Activated CD4-positive, alpha-beta memory T cell treated with anti-CD3 and anti-CD28 coated beads, Interleukin-2, amount 10 ng/mL, durations not matched to agents 7 days and 5 days (primary cell): Measurements from ENCODE around the gene COL4A1. TPM values are rescaled to one million over a fixed set of nuclear protein-coding genes. Genes with fewer than 3 reads are reported as not detected.

Experiments
- CTCF ChIA-PET: fragments of 350-600 bp; sonication (Branson Sonifier 250); formaldehyde crosslinking; loops from one replicate; lab custom pipeline; 2021; ENCODE audit warnings: antibody characterized with exemption, inconsistent platforms; lab: Charles Lee
- POLR2A ChIA-PET: fragments of 350-600 bp; sonication (Branson Sonifier 250); formaldehyde crosslinking; loops from one replicate; lab custom pipeline; 2021; ENCODE audit warnings: antibody characterized with exemption; lab: Charles Lee
- DNase-seq: peaks from one replicate; pipeline ENCODE4 v3.0.0-alpha.2; 2020
- H3K27ac Mint-ChIP-seq: one replicate; pipeline ENCODE4 v1.8.0; 2021; ENCODE audit warnings: mild to moderate bottlenecking, mixed read lengths
- H3K27me3 Mint-ChIP-seq: one replicate; pipeline ENCODE4 v1.8.0; 2021; ENCODE audit warnings: mixed read lengths
- H3K36me3 Mint-ChIP-seq: one replicate; pipeline ENCODE4 v1.8.0; 2021; ENCODE audit warnings: low read depth, mixed read lengths
- H3K4me1 Mint-ChIP-seq: one replicate; pipeline ENCODE4 v1.8.0; 2021; ENCODE audit warnings: mixed read lengths
- H3K4me3 Mint-ChIP-seq: one replicate; pipeline ENCODE4 v1.8.0; 2021; ENCODE audit warnings: mild to moderate bottlenecking, mixed read lengths
- H3K9me3 Mint-ChIP-seq: one replicate; pipeline ENCODE4 v1.8.0; 2021; ENCODE audit warnings: mixed read lengths
- total RNA-seq, 2 experiments: library from RNA; stranded (reverse); gene quantifications; one replicate each; pipeline ENCODE4 v1.2.3, GENCODE V29; 2021

The COL4A1 gene
- total RNA-seq, 2 experiments from 2014 or later: not detected

GRCh38 chr13:110254151-110254679 is 52.7 kb downstream of the COL4A1 start:
- ChIA-PET CTCF (no interaction called here), POLR2A (no interaction called here)
- no peaks in the 10 kb centered on the region for H3K9me3 Mint-ChIP-seq
- DNase-seq: no peak
- H3K27me3 Mint-ChIP-seq: peaks cover 4% of the 10 kb centered on the region
- no peaks in the 10 kb centered on the region for H3K4me1 Mint-ChIP-seq
- no peak overlapping the region for H3K27ac Mint-ChIP-seq
- no peaks in the 10 kb centered on the region for H3K36me3 Mint-ChIP-seq
- H3K4me3 Mint-ChIP-seq: no peak overlapping the region

DNA sequence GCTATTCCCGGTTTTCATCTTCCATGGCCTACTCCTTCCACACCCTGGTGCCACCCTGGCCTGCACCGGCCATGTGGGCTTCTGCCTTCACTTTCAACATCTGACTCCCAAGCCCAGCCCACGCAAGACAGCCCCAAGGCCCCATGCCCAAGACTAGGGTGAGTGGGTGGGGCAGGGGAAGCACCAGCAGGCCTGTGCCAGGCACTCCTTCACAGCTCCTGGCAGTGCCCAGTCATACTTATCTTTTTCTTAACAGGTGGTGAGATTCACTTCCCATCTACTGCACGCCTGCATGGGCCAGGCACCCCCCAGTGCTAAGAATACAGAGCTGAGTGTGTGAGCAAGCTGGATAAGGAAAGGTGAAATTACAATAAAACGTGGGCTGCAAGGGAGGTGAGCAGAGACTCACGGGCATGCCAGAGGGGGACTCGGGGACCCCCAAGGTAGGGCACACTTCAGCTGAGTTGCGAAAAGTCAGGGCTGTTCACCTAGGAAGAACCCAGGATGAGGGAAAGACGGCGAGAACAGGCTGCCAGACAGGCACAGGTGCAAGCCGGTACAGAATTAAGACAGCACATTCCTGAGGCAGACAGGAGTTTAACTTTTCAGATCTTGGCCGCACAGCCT is 55.7 kb downstream of the COL4A1 start:
- Mint-ChIP-seq H3K36me3 (no peaks in the 10 kb centered on the region), H3K27ac (no peak overlapping the region), H3K9me3 (no peaks in the 10 kb centered on the region), H3K4me3 (no peak overlapping the region), H3K27me3 (peaks cover 7% of the 10 kb centered on the region), H3K4me1 (no peaks in the 10 kb centered on the region)
- DNase-seq: no peak
- ChIA-PET POLR2A (no interaction called here), CTCF (no interaction called here)

DNA sequence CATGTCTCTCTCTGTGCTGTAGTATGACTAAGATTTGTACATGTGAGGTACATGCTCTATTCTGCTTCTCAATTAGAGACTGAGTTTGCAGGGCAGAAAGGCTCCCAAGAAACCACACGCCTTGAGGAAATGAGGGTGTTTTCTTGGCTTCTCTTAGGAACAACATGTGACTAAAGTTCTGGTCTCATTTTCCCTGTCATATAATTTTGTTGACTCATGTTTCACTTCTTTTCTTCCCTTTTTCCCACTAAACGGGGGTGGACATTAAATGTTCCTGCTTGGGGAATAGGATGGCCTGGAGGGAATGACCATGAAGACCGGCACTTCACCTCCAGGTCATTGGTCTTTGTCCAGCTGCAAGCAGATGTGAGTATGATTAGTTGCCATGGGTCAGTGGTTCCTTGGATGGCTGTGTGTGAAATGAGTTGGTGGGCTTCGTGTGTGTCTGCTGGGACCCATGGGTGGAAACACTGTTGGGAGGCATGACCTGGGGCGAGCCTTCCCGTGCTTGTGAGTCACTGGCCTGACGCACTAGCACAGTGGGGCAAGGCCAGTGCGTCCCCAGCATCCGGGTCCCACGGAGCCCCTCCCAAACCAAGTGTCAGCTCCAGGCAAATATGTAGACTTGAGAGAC is 56.6 kb downstream of the COL4A1 start:
- H3K9me3 Mint-ChIP-seq: no peaks in the 10 kb centered on the region
- ChIA-PET CTCF (no interaction called here), POLR2A (interaction anchor here (0.6 kb wide), 1 partner anchor 45 kb away, joined by 4 read pairs; no protein-coding TSS in a partner anchor)
- peaks cover 4% of the 10 kb centered on the region for H3K27me3 Mint-ChIP-seq
- H3K4me3 Mint-ChIP-seq: no peak overlapping the region
- no peak for DNase-seq
- no peaks in the 10 kb centered on the region for H3K36me3 Mint-ChIP-seq
- no peak overlapping the region for H3K27ac Mint-ChIP-seq
- no peaks in the 10 kb centered on the region for H3K4me1 Mint-ChIP-seq

DNA sequence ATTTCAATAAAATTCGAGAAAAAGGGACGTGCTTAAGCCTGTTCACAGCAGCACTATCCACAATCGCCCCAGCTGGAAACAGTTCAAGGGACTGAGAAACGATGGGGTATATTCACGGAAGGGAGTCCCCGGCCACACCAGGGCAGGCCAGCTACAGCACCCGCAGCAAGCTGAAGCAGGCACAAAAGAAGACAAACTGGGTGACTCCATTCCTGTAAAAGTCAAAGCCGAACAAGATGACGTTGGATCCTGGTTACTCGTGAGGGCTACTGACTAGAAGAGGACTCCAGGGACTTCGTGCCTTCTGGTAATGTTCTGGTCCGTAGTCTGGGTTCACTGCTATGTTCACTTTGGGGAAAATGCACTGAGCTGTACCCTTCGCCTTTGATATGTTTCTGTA is 57.6 kb downstream of the COL4A1 start:
- no peak for DNase-seq
- Mint-ChIP-seq H3K9me3 (no peaks in the 10 kb centered on the region), H3K4me3 (no peak overlapping the region), H3K27ac (no peak overlapping the region), H3K36me3 (no peaks in the 10 kb centered on the region), H3K27me3 (peaks cover 4% of the 10 kb centered on the region), H3K4me1 (no peaks in the 10 kb centered on the region)
- CTCF ChIA-PET: no interaction called here
- POLR2A ChIA-PET: no interaction called here

GRCh38 chr13:110248449-110249143 is 58.4 kb downstream of the COL4A1 start:
- no peak for DNase-seq
- Mint-ChIP-seq H3K27ac (no peak overlapping the region), H3K36me3 (no peaks in the 10 kb centered on the region), H3K4me1 (no peaks in the 10 kb centered on the region), H3K4me3 (no peak overlapping the region), H3K9me3 (no peaks in the 10 kb centered on the region), H3K27me3 (peaks cover 4% of the 10 kb centered on the region)
- POLR2A ChIA-PET: no interaction called here
- CTCF ChIA-PET: no interaction called here

DNA sequence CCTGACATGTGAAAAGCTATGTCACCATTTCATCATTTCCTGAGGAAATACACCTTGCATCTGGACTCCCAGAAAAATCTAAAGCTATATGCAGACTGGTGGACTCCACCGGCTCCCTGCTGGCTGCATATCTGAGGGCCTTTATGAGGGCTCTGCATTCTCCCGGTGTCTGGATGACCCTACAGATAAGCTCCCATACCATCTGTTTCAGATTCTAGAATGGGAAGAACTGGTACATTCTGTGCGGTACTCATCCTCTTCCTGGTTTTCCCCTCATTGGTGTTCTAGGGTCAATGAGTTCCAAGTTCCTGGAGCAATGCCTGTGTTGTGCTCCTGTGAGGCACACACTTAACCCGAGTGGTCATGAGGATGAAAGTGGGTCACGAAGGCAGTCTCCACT is 60.4 kb downstream of the COL4A1 start:
- ChIA-PET POLR2A (no interaction called here), CTCF (interaction anchor here (0.5 kb wide), 1 partner anchor 408 kb away, joined by 4 read pairs; no protein-coding TSS in a partner anchor)
- no peak for DNase-seq
- Mint-ChIP-seq H3K36me3 (no peaks in the 10 kb centered on the region), H3K27me3 (peaks cover 7% of the 10 kb centered on the region), H3K4me3 (no peak overlapping the region), H3K9me3 (no peaks in the 10 kb centered on the region), H3K27ac (no peak overlapping the region), H3K4me1 (no peaks in the 10 kb centered on the region)

GRCh38 chr13:110245416-110245899 is 61.5 kb downstream of the COL4A1 start:
- Mint-ChIP-seq H3K27me3 (peaks cover 8% of the 10 kb centered on the region), H3K27ac (no peak overlapping the region), H3K4me1 (no peaks in the 10 kb centered on the region), H3K36me3 (no peaks in the 10 kb centered on the region), H3K4me3 (no peak overlapping the region), H3K9me3 (no peaks in the 10 kb centered on the region)
- CTCF ChIA-PET: no interaction called here
- no peak for DNase-seq
- POLR2A ChIA-PET: no interaction called here

GRCh38 chr13:110244976-110245375 is 62.0 kb downstream of the COL4A1 start:
- Mint-ChIP-seq H3K27ac (no peak overlapping the region), H3K36me3 (no peaks in the 10 kb centered on the region), H3K27me3 (peaks cover 8% of the 10 kb centered on the region), H3K4me3 (no peak overlapping the region), H3K4me1 (no peaks in the 10 kb centered on the region), H3K9me3 (no peaks in the 10 kb centered on the region)
- CTCF ChIA-PET: interaction anchor here (2.1 kb wide), 1 partner anchor 23 kb away, joined by 5 read pairs; no protein-coding TSS in a partner anchor
- POLR2A ChIA-PET: no interaction called here
- no peak for DNase-seq

- Mint-ChIP-seq H3K36me3 (no peaks in the 10 kb centered on the region), H3K9me3 (no peaks in the 10 kb centered on the region), H3K4me1 (no peaks in the 10 kb centered on the region), H3K27ac (no peak overlapping the region), H3K27me3 (peaks cover 11% of the 10 kb centered on the region), H3K4me3 (no peak overlapping the region)
- CTCF ChIA-PET: interaction anchor here (1.4 to 2.1 kb wide), 2 partner anchors 22 to 167 kb away, joined by 3 to 5 read pairs; no protein-coding TSS in a partner anchor
- POLR2A ChIA-PET: no interaction called here
- DNase-seq: no peak
Measured at GRCh38 chr13:110244071-110244830, 62.7 kb downstream of the COL4A1 start.

DNA sequence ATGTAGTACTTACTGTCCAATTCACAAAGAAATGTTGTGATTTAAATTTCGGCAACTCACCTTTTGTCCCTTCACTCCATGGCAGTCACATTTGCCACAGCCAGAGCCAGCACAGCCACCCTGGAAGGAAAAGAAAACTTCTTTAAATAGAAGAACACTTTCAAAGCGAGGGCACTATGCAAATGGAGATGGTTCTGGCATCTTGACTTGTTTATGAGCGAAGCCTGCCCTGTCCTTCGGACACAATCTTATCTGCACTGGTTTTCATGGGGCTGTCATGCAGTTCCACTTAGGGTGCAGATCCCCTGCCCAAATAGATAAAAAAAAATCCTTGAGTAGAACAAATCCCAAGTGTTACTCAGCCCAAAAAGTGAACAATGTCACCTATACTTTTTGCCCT is 64.3 kb downstream of the COL4A1 start:
- Mint-ChIP-seq H3K36me3 (no peaks in the 10 kb centered on the region), H3K4me1 (no peaks in the 10 kb centered on the region), H3K27ac (no peak overlapping the region), H3K4me3 (no peak overlapping the region), H3K9me3 (no peaks in the 10 kb centered on the region), H3K27me3 (peaks cover 16% of the 10 kb centered on the region)
- POLR2A ChIA-PET: no interaction called here
- CTCF ChIA-PET: interaction anchor here (1.4 kb wide), 1 partner anchor 168 kb away, joined by 3 read pairs; no protein-coding TSS in a partner anchor
- DNase-seq: no peak

GRCh38 chr13:110240943-110241342 is 66.0 kb downstream of the COL4A1 start:
- peaks cover 14% of the 10 kb centered on the region for H3K27me3 Mint-ChIP-seq
- no peak overlapping the region for H3K27ac Mint-ChIP-seq
- no peaks in the 10 kb centered on the region for H3K9me3 Mint-ChIP-seq
- no peak for DNase-seq
- H3K4me1 Mint-ChIP-seq: no peaks in the 10 kb centered on the region
- ChIA-PET CTCF (no interaction called here), POLR2A (no interaction called here)
- H3K4me3 Mint-ChIP-seq: no peak overlapping the region
- H3K36me3 Mint-ChIP-seq: no peaks in the 10 kb centered on the region

DNA sequence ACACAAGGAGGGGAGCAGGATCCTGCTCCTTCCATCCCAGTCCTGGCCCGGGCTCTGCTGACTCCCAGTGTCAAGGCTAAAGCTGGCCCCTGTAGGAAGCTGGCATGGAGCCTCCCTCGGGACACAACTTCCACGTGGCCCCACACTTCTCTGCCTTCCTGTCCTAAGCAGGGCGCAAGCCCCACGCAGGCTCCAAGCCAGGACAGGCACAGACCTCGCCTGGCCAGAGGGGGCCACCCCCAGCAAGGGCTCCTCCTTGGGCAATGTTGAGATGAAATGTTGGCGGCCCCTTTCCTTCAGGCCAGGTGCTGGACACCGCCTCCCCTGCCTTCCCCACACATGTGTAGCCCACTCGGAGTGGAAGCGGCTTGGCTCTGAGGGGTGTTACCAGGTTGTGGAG is 66.6 kb downstream of the COL4A1 start:
- no peak for DNase-seq
- no peaks in the 10 kb centered on the region for H3K36me3 Mint-ChIP-seq
- ChIA-PET CTCF (no interaction called here), POLR2A (no interaction called here)
- no peaks in the 10 kb centered on the region for H3K4me1 Mint-ChIP-seq
- no peaks in the 10 kb centered on the region for H3K9me3 Mint-ChIP-seq
- H3K4me3 Mint-ChIP-seq: no peak overlapping the region
- peaks cover 14% of the 10 kb centered on the region for H3K27me3 Mint-ChIP-seq
- H3K27ac Mint-ChIP-seq: no peak overlapping the region
